Measurements from ENCODE around the gene KIAA0513.

DNA sequence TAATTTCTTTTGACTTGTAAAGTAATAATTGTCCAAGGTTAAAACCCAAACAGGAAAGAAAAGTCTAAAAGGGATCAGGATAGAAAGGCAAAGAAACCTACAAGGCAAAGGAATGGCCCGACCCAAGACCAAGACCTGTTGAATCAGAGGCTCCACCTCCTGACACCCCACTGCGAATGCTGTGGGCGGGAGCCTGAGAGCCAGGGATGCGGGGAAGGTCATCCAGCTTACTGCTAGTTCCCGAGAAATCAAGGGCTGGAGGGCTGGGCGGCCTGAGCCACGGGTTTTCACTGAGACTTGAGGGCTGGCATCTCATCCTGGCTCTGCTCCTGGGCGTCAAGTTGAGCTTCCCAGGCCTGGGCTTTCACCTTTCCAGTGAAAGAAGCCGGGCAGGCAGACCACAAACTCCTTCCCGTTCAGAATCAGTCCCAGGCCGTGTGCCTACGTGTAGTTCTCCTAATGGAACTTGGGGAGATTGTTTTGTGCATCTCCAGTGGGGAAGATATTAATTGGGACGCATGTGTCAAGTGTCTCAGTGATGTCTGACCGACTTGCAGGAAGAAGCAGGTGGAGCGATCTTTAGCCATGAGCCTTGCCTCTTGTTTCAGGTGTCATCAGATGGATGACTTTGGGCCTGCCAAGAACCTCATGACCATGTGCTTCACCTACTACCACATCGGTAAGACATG is 47.8 kb downstream of the KIAA0513 start:
- no peak for TF ChIP-seq POLR2A (IDR thresholded peaks at IDR 0.05)
- TF ChIP-seq CTCF (IDR thresholded peaks at IDR 0.05): no peak

All from thyroid gland (tissue), 4 donors.